HL-60 (cell line): ENCODE data around the gene RAB23.

Experiments
- DNase-seq, 2 experiments: peaks; one replicate each; pipeline ENCODE4 v3.0.0-alpha.2; 2010 to 2020; ENCODE audit warnings: low read depth in 1 of 2, low spot score in 1 of 2
- H3K27ac ChIP-seq: fragments of 250-450 bp; sonication (Bioruptor Pico); replicated peaks from 2 replicates; pipeline ENCODE4 v1.5.1; 2020; ENCODE audit warnings: mild to moderate bottlenecking, moderate library complexity
- H3K27me3 ChIP-seq: fragments of 250-450 bp; sonication (Bioruptor Pico); 2 replicates; pipeline ENCODE4 v1.5.1; 2021; ENCODE audit warnings: mild to moderate bottlenecking, moderate library complexity; ENCODE audit not compliant: insufficient read depth, poor library complexity, severe bottlenecking
- H3K4me3 ChIP-seq: replicated peaks from 2 replicates; pipeline ENCODE4 v1.5.1; 2011; ENCODE audit warnings: mild to moderate bottlenecking, control low read depth, low read length; ENCODE audit not compliant: insufficient read depth
- GABPA ChIP-seq: IDR thresholded peaks from 2 replicates; pipeline ENCODE4 v1.6.1; 2012; ENCODE audit warnings: low read depth
- POLR2AphosphoS5 ChIP-seq: IDR thresholded peaks from 2 replicates; pipeline ENCODE4 v1.6.1; 2012; ENCODE audit warnings: low read depth
- SPI1 ChIP-seq: IDR thresholded peaks from 2 replicates; pipeline ENCODE4 v1.6.1; 2012; ENCODE audit warnings: low read depth, mild to moderate bottlenecking, borderline replicate concordance
- TF ChIP-seq, protein P1 (sequence below): IDR thresholded peaks from one replicate; pipeline ENCODE4 v1.5.1; 2011; ENCODE audit warnings: low read length, control low read depth, inconsistent platforms; ENCODE audit not compliant: insufficient read depth
- TF ChIP-seq, protein P2 (sequence below): IDR thresholded peaks from 2 replicates; pipeline ENCODE4 v1.6.1; 2012; ENCODE audit warnings: low read depth; ENCODE audit not compliant: insufficient replicate concordance

Gene RAB23

DNA sequence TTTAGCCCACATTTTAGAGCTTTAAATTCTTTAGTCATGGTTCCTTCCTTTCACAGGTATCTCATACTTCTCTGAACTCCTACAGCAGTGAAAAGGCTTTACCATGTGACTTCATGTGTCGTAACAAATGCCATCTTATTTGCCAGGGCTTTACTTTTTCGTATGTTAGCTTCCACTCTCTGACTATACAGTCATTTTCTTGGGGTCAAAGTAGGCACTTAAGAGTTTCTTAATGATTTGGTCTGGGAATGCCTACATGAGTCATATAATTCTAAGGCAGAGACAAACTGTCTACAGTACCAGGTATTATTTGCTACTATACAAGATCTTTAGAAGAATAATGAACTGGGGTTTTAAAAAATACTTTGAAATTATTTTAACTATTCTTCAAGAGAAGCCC lies 15.0 kb downstream of the RAB23 start:
- Histone ChIP-seq H3K4me3 (no peak overlapping the region), H3K27me3 (no peaks in the 10 kb centered on the region), H3K27ac (no peak overlapping the region)
- TF ChIP-seq GABPA, result no peak
- TF ChIP-seq, protein P1, sequence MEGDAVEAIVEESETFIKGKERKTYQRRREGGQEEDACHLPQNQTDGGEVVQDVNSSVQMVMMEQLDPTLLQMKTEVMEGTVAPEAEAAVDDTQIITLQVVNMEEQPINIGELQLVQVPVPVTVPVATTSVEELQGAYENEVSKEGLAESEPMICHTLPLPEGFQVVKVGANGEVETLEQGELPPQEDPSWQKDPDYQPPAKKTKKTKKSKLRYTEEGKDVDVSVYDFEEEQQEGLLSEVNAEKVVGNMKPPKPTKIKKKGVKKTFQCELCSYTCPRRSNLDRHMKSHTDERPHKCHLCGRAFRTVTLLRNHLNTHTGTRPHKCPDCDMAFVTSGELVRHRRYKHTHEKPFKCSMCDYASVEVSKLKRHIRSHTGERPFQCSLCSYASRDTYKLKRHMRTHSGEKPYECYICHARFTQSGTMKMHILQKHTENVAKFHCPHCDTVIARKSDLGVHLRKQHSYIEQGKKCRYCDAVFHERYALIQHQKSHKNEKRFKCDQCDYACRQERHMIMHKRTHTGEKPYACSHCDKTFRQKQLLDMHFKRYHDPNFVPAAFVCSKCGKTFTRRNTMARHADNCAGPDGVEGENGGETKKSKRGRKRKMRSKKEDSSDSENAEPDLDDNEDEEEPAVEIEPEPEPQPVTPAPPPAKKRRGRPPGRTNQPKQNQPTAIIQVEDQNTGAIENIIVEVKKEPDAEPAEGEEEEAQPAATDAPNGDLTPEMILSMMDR, result no peak
- no peak for TF ChIP-seq POLR2AphosphoS5
- TF ChIP-seq, protein P2, sequence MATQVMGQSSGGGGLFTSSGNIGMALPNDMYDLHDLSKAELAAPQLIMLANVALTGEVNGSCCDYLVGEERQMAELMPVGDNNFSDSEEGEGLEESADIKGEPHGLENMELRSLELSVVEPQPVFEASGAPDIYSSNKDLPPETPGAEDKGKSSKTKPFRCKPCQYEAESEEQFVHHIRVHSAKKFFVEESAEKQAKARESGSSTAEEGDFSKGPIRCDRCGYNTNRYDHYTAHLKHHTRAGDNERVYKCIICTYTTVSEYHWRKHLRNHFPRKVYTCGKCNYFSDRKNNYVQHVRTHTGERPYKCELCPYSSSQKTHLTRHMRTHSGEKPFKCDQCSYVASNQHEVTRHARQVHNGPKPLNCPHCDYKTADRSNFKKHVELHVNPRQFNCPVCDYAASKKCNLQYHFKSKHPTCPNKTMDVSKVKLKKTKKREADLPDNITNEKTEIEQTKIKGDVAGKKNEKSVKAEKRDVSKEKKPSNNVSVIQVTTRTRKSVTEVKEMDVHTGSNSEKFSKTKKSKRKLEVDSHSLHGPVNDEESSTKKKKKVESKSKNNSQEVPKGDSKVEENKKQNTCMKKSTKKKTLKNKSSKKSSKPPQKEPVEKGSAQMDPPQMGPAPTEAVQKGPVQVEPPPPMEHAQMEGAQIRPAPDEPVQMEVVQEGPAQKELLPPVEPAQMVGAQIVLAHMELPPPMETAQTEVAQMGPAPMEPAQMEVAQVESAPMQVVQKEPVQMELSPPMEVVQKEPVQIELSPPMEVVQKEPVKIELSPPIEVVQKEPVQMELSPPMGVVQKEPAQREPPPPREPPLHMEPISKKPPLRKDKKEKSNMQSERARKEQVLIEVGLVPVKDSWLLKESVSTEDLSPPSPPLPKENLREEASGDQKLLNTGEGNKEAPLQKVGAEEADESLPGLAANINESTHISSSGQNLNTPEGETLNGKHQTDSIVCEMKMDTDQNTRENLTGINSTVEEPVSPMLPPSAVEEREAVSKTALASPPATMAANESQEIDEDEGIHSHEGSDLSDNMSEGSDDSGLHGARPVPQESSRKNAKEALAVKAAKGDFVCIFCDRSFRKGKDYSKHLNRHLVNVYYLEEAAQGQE, result no peak
- DNase-seq, result no peak

DNA sequence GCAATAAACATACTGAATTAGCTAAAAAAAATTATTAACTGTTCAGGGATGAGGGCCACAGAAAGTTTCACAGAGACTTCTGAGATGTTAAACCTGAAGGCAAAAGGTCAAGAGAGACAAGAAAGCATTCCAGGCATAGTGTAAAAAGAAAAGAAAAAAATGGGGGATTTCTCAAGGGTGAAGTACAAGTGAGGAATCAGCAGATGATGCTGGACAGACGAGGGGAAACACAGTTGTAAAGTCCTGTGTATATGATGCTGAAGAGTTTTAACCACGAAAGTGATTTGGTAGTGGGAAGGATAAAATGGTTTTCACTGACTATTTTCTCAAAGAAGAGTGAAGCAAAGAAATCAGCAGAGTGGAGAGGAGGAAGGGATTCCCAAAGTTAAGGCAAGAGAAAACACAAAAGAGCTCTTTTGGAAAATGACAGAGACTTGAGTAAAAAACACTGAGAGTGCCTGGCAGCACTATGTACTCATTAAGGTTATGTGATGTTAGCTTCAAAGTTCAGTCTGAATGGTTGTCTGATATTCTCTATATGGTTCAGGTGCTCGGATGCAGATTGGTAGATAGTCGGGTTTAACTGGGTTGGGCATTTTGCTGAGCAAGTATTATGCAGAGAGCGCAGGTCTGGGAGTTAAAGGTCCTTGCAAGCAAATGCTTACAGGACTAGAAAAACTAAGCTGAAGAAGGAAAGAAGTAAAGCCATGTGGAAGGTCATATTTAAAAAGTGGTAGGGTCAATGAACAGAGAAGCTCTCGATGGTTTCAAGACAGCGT lies 16.4 kb downstream of the RAB23 start:
- Histone ChIP-seq H3K4me3 (no peak overlapping the region), H3K27ac (no peak overlapping the region), H3K27me3 (no peaks in the 10 kb centered on the region)
- TF ChIP-seq GABPA (no peak), SPI1 (no peak), POLR2AphosphoS5 (no peak)
- TF ChIP-seq, protein P1, result no peak
- TF ChIP-seq, protein P2, result no peak
- DNase-seq, result no peak

DNA sequence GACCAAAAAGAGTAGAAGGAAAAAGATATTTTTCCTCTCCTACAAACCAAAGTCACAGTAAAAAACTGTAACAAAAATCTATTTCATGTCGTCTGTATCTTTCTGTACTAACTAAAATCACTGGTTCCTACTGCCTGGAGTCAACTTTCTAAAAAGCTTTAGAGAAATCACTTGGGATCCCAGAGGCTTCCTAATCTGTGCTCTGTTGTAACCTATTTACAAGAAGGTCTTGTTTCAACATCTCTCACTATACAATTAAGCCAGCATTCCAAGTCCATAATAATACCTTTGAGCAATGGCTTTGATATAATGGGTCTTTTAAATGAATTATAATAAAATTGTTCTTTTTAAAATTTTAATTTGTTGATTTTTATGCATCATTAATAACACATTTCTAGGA lies 20.4 kb downstream of the RAB23 start:
- H3K4me3 ChIP-seq, result no peak overlapping the region
- no peak for DNase-seq
- H3K27ac ChIP-seq, result no peak overlapping the region
- TF ChIP-seq GABPA, result no peak
- no peak for TF ChIP-seq SPI1
- TF ChIP-seq, protein P2, result no peak
- TF ChIP-seq, protein P1, result no peak
- no peak for TF ChIP-seq POLR2AphosphoS5
- no peaks in the 10 kb centered on the region for H3K27me3 ChIP-seq
